Measurements from ENCODE around the gene DUSP23. TPM values are rescaled to one million over a fixed set of nuclear protein-coding genes. Genes with fewer than 3 reads are reported as not detected.

The DUSP23 gene
- total RNA-seq, 1 experiment from 2014 or later = 31.0 TPM

DNA sequence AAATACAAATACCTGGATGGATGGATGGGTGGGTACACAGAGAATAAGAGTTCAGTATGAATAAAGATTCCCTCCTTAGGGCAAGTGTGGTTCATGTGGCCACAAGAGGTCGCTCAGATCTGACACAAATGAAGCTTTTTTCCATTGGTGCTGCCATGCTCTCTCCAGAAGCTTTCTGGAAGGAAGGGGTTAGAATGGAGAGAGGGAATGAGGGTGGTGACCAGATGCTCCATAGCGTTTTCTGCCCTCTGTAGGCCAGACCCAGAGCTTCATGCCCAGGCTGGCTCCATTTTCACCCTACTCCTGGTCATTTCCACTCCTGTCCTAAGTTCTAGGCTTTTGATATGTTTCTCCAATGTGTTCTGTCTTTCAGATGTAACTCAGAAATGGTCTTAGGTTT lies 18.1 kb downstream of the DUSP23 start:
- intact Hi-C loops (cut with micrococcal nuclease; ENCODE audit: unreplicated experiment) = loop anchor here (1.0 to 2.0 kb wide), 2 partner anchors 92 to 208 kb away; no protein-coding TSS in a partner anchor
- BruUV-seq (replicated peaks) = no TSS peak
- Histone ChIP-seq H3K27ac (ENCODE audit: low read depth, low read length, poor library complexity, severe bottlenecking) (no peak overlapping the region), H3K27me3 (replicated peaks; ENCODE audit: insufficient read depth, low read depth, low read length, poor library complexity) (peaks cover 7% of the 10 kb centered on the region), H3K9me3 (ENCODE audit: low read depth, low read length, poor library complexity, severe bottlenecking) (no peaks in the 10 kb centered on the region), H3K36me3 (ENCODE audit: insufficient read depth, low read length, poor library complexity, severe bottlenecking) (no peaks in the 10 kb centered on the region), H3K4me1 (ENCODE audit: insufficient read depth, low read length, poor library complexity, severe bottlenecking) (no peaks in the 10 kb centered on the region), H3K4me3 (ENCODE audit: low read depth, low read length, poor library complexity, severe bottlenecking) (no peak overlapping the region)
- ChIA-PET CTCF (interaction anchor here (0.6 to 3.8 kb wide), 10 partner anchors 9 to 813 kb away, joined by 3 to 107 read pairs (median 4); partner anchors contain the start of gene DUSP23), POLR2A (ENCODE audit: low non-redundant PET) (no interaction called here)
- TF ChIP-seq, protein P1, sequence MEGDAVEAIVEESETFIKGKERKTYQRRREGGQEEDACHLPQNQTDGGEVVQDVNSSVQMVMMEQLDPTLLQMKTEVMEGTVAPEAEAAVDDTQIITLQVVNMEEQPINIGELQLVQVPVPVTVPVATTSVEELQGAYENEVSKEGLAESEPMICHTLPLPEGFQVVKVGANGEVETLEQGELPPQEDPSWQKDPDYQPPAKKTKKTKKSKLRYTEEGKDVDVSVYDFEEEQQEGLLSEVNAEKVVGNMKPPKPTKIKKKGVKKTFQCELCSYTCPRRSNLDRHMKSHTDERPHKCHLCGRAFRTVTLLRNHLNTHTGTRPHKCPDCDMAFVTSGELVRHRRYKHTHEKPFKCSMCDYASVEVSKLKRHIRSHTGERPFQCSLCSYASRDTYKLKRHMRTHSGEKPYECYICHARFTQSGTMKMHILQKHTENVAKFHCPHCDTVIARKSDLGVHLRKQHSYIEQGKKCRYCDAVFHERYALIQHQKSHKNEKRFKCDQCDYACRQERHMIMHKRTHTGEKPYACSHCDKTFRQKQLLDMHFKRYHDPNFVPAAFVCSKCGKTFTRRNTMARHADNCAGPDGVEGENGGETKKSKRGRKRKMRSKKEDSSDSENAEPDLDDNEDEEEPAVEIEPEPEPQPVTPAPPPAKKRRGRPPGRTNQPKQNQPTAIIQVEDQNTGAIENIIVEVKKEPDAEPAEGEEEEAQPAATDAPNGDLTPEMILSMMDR (conservative IDR thresholded peaks at IDR 0.05; ENCODE audit: low read depth, low read length) = peak; percentile 88
- TF ChIP-seq EZH2 (IDR thresholded peaks at IDR 0.05; ENCODE audit: borderline replicate concordance, low read depth, low read length, poor library complexity, severe bottlenecking) = no peak
- peak; percentile 90 for DNase-seq (ENCODE audit: low spot score)

DNA sequence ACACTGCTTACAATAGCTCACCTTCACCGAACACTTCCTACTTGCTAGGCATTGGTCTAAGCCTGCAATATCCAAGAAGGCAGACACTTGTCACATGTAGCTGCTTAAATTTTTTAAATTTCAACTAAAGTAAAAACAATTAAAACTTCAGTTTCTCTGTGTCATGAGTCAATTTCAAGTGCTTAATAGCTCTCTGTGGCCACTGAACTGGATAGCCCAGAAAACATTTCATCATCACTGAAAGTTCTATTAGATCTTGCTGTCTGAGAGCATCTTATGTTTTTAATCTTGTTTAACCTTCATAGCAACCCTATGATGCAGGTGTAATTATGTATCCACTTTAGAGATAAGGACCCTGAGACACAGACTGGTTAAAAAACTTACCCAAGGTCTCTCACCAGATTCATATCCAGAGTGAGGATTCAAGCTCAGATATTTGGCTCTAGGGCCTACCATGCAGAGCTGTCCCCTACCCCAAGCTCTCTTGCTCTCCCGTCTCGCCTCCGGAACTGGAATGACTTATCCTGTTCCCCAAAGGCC lies 18.8 kb downstream of the DUSP23 start:
- DNase-seq (ENCODE audit: low spot score) = no peak
- H3K9me3 ChIP-seq (ENCODE audit: low read depth, low read length, poor library complexity, severe bottlenecking) = no peaks in the 10 kb centered on the region
- peaks cover 7% of the 10 kb centered on the region for H3K27me3 ChIP-seq (replicated peaks; ENCODE audit: insufficient read depth, low read depth, low read length, poor library complexity)
- H3K36me3 ChIP-seq (ENCODE audit: insufficient read depth, low read length, poor library complexity, severe bottlenecking) = no peaks in the 10 kb centered on the region
- no TSS peak for BruUV-seq (replicated peaks)
- no peak for TF ChIP-seq EZH2 (IDR thresholded peaks at IDR 0.05; ENCODE audit: borderline replicate concordance, low read depth, low read length, poor library complexity, severe bottlenecking)
- TF ChIP-seq, protein P1 (conservative IDR thresholded peaks at IDR 0.05; ENCODE audit: low read depth, low read length) = no peak
- no peaks in the 10 kb centered on the region for H3K4me1 ChIP-seq (ENCODE audit: insufficient read depth, low read length, poor library complexity, severe bottlenecking)
- intact Hi-C loops (cut with micrococcal nuclease; ENCODE audit: unreplicated experiment) = loop anchor here (1.0 to 2.0 kb wide), 2 partner anchors 92 to 207 kb away; no protein-coding TSS in a partner anchor
- ChIA-PET CTCF (interaction anchor here (0.6 to 3.8 kb wide), 10 partner anchors 9 to 812 kb away, joined by 3 to 107 read pairs (median 4); partner anchors contain the start of gene DUSP23), POLR2A (ENCODE audit: low non-redundant PET) (interaction anchor here (0.6 kb wide), 1 partner anchor 126 kb away, joined by 3 read pairs; the partner anchor contains the start of gene TAGLN2)
- H3K27ac ChIP-seq (ENCODE audit: low read depth, low read length, poor library complexity, severe bottlenecking) = no peak overlapping the region
- no peak overlapping the region for H3K4me3 ChIP-seq (ENCODE audit: low read depth, low read length, poor library complexity, severe bottlenecking)

DNA sequence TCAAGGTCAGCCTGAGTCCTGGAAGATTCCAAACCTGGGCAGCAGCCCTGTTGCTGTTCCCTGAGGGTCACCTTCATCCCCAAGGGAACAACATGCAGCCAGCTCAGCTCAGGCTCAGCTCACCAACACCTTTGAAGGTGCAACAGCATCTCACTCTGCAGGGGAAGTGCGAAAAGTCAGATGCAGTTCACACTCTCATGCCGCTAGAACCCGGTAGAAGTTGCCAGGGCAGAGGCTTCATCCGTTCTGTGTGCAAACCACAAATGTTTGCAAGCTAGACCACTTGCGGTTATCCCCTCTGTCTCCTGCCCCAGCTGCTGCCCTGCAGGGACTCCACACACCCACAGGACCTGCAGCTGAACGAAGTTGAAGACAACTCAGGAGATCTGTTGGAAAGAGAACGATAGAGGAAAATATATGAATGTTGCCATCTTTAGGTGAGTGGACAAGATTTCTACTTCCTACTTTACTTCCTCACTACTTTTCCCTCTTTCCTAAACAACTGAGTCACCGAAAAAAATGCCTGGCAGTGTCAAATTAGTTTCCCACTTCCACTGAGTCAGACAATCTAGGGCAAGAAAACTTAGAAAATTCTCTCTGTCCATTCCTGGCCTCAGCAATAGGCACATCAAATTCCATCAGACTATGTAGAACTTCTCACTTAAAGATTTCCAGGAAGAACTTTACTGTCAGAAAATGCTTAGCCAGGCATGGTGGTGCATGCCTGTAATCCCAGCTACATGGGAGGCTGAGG lies 19.6 kb downstream of the DUSP23 start:
- no peak for DNase-seq (ENCODE audit: low spot score)
- Histone ChIP-seq H3K36me3 (ENCODE audit: insufficient read depth, low read length, poor library complexity, severe bottlenecking) (no peaks in the 10 kb centered on the region), H3K4me3 (ENCODE audit: low read depth, low read length, poor library complexity, severe bottlenecking) (no peak overlapping the region), H3K4me1 (ENCODE audit: insufficient read depth, low read length, poor library complexity, severe bottlenecking) (no peaks in the 10 kb centered on the region), H3K27ac (ENCODE audit: low read depth, low read length, poor library complexity, severe bottlenecking) (no peak overlapping the region), H3K9me3 (ENCODE audit: low read depth, low read length, poor library complexity, severe bottlenecking) (no peaks in the 10 kb centered on the region), H3K27me3 (replicated peaks; ENCODE audit: insufficient read depth, low read depth, low read length, poor library complexity) (peaks cover 7% of the 10 kb centered on the region)
- intact Hi-C loops (cut with micrococcal nuclease; ENCODE audit: unreplicated experiment) = no loop called here
- CTCF ChIA-PET = interaction anchor here (3.8 kb wide), 1 partner anchor 91 kb away, joined by 107 read pairs; no protein-coding TSS in a partner anchor
- BruUV-seq (replicated peaks) = no TSS peak
- POLR2A ChIA-PET (ENCODE audit: low non-redundant PET) = no interaction called here
- no peak for TF ChIP-seq EZH2 (IDR thresholded peaks at IDR 0.05; ENCODE audit: borderline replicate concordance, low read depth, low read length, poor library complexity, severe bottlenecking)
- TF ChIP-seq, protein P1 (conservative IDR thresholded peaks at IDR 0.05; ENCODE audit: low read depth, low read length) = no peak
